Camera-type eye (tissue), 1 donor: ENCODE data around the gene PGBD4. TPM values are rescaled to one million over a fixed set of nuclear protein-coding genes. Genes with fewer than 3 reads are reported as not detected.

Source experiments
- total RNA-seq: library from RNA; depleted of rRNA; stranded (reverse); fragments of >200 nt; gene quantifications from one replicate; pipeline ENCODE4 v1.2.3, GENCODE V29; 2014

PGBD4 gene
- total RNA-seq: 2.1 TPM

DNA sequence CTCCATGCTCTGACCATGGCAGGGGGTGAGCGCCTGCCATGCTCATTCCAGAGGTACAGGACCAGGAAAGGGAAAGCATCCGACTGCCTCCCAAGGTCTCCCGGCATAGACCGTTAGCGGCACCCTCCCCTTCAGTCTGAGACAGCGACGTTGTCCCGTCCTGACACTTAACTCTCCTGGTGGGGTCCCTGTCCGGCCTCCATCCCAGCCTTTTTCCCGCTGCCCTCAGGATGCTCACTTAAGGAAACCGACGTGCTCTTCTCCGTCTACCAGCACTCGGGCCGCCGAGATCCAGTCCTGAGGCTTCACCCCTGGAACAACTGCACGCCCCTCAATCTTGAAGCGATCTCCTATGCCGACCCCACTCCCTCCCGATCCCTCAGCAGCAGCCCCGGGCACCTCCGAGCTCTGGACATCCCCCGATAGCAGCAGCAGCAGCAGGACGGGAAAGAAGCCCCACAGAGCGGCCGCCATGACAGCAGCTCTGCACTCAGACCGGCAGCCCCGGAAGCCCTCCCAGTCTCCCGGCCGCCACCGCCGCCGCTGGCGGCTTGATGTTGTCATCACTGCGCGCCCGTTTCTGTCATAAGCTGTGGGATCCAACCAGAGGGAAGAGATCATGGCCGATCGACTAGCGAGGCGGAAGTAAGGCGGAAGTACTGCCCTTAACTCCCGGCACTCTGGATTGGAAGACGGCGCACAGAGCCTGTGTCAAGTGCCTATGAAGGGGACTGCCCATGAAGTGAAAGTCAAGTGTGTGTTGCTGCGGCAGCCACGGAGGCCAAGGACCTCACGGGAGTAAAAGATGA, at the start of gene PGBD4, which contains the start of gene EMC7:
TSS of gene PGBD4 (plus strand) at position 718 of the 809 bp plus-strand sequence. CDS start 449 bp downstream, outside the sequence.
TSS of gene EMC7 (minus strand) at position 497 of the 809 bp plus-strand sequence. CDS start at position 474, 23 bp downstream.

Other genes with a start within 250 kb of the PGBD4 start
- 6.8 TPM for gene CHRM5, start 133.6 kb upstream of the PGBD4 start, total RNA-seq
- 11.6 TPM for gene AVEN, start 62.9 kb upstream of the PGBD4 start, total RNA-seq
- 24.5 TPM for gene EMC7, start 221 bp upstream of the PGBD4 start, total RNA-seq
- 110 TPM for gene KATNBL1, start 108.0 kb downstream of the PGBD4 start, total RNA-seq
- gene EMC4, start 122.9 kb downstream of the PGBD4 start, total RNA-seq: 107 TPM
- gene SLC12A6, start 235.7 kb downstream of the PGBD4 start, total RNA-seq: 61.6 TPM
- 58.9 TPM for gene NOP10, start 241.1 kb downstream of the PGBD4 start, total RNA-seq
- not detected for gene NUTM1, start 241.2 kb downstream of the PGBD4 start, total RNA-seq